Vagina (tissue), 2 donors: ENCODE data around the gene IER5L.

ENCODE experiments used
- CTCF ChIP-seq, 3 experiments: fragments of 450-650 bp in 2 of 3; fragments of 200-600 bp in 1 of 3; sonication (generic) in 1 of 3; IDR thresholded peaks; one replicate each; pipeline ENCODE4 v1.5.1; 2017 to 2019; ENCODE audit warnings: antibody characterized with exemption in 3 of 3, mild to moderate bottlenecking in 2 of 3, moderate library complexity in 2 of 3
- POLR2A ChIP-seq, 2 donors: fragments of 450-650 bp; IDR thresholded peaks; one replicate each; pipeline ENCODE4 v1.6.1; 2017; ENCODE audit warnings: antibody characterized with exemption in 2 of 2, mild to moderate bottlenecking in 2 of 2, moderate library complexity in 2 of 2
- POLR2AphosphoS5 ChIP-seq, 2 donors: sonication (generic); formaldehyde crosslinking; IDR thresholded peaks; one replicate each; pipeline ENCODE4 v1.9.0; 2017; ENCODE audit warnings: antibody characterized with exemption in 2 of 2, mild to moderate bottlenecking in 2 of 2, low read depth in 1 of 2; ENCODE audit not compliant: insufficient read depth in 1 of 2

- TF ChIP-seq CTCF (IDR thresholded peaks at IDR 0.05) (no peak), POLR2A (IDR thresholded peaks at IDR 0.05) (no peak), POLR2AphosphoS5 (IDR thresholded peaks at IDR 0.05; ENCODE audit: insufficient read depth in 1 of 2, low read depth in 1 of 2) (peak in 1 of 2 donors; percentile 81)
These were observed 39.4 kb downstream of the IER5L start for GRCh38 chr9:129138476-129139232.
